HCT116 (cell line): ENCODE measurements around the gene PITPNC1. TPM values are rescaled to one million over a fixed set of nuclear protein-coding genes. Genes with fewer than 3 reads are reported as not detected.
"Not testable (repeated sequence)": the region's sequence is repeated elsewhere in the genome, so short reads cannot be mapped to it uniquely, and the experiment has no call there.

Experiments used
- ATAC-seq: fragments of 200-7000 bp; cut with Tn5 transposase; 2 replicates; pipeline ENCODE4 v1.9.1; 2020; ENCODE audit warnings: mild to moderate bottlenecking, moderate library complexity
- BruUV-seq: library from RNA; stranded (reverse); fragments of 400-500 nt; replicated peaks from 2 replicates; lab custom pipeline; 2021; lab: Mats Ljungman, UMichigan
- CTCF ChIA-PET: fragments of 300-600 bp; sonication (Branson Sonifier 250); formaldehyde crosslinking; loops from one replicate; lab custom pipeline; 2021; ENCODE audit warnings: antibody characterized with exemption; lab: Charles Lee
- POLR2A ChIA-PET: fragments of 300-600, 350-600 bp; sonication (Branson Sonifier 250); formaldehyde crosslinking; loops from one replicate; lab custom pipeline; 2021; ENCODE audit warnings: antibody characterized with exemption; lab: Charles Lee
- RAD21 ChIA-PET, 2 experiments: fragments of 300-600 bp; sonication (Branson Sonifier 250); formaldehyde crosslinking; loops; one replicate each; lab custom pipeline; 2023; ENCODE audit warnings: low total read pairs in 2 of 2; ENCODE audit not compliant: uncharacterized antibody in 2 of 2, unreplicated experiment in 2 of 2, low non-redundant PET in 1 of 2; lab: Charles Lee
- DNase-seq: peaks from one replicate; pipeline ENCODE4 v3.0.0-alpha.2; 2010; ENCODE audit warnings: low read depth, low spot score
- H2AFZ ChIP-seq: fragments of 200-600 bp; shearing (Covaris generic), sonication (generic); 2 replicates; pipeline ENCODE4 v1.6.1; 2017; ENCODE audit warnings: low read depth, mixed run types, mixed read lengths, antibody characterized with exemption, low read length; ENCODE audit not compliant: poor library complexity, severe bottlenecking
- H3K27ac ChIP-seq: 2 replicates; pipeline ENCODE4 v1.5.1; 2012; ENCODE audit warnings: low read depth, low read length
- H3K27me3 ChIP-seq: fragments of 200-600 bp; sonication (generic); 2 replicates; pipeline ENCODE4 v1.6.1; 2016; ENCODE audit warnings: mixed run types, low read length, mixed read lengths; ENCODE audit not compliant: insufficient read depth
- H3K36me3 ChIP-seq, 2 experiments: fragments of 200-500 bp in 1 of 2; fragments of 200-600 bp in 1 of 2; sonication (Bioruptor generic) in 1 of 2; sonication (generic) in 1 of 2; 2 replicates each; pipeline versions ENCODE4 v1.5.1 to v1.6.1; 2014 to 2016; ENCODE audit warnings: low read length in 2 of 2, inconsistent platforms in 1 of 2, mixed read lengths in 1 of 2, mixed run types in 1 of 2; ENCODE audit not compliant: insufficient read depth in 2 of 2, control insufficient read depth in 1 of 2
- H3K4me1 ChIP-seq, 2 experiments: fragments of 200-600 bp in 1 of 2; sonication (generic) in 1 of 2; 2 replicates each; pipeline versions ENCODE4 v1.5.1 to v1.6.1; 2012 to 2017; ENCODE audit warnings: low read length in 2 of 2, inconsistent platforms in 1 of 2, mild to moderate bottlenecking in 1 of 2, mixed read lengths in 1 of 2, mixed run types in 1 of 2, moderate library complexity in 1 of 2; ENCODE audit not compliant: insufficient read depth in 2 of 2, control insufficient read depth in 1 of 2
- H3K4me2 ChIP-seq: fragments of 200-600 bp; sonication (generic); 2 replicates; pipeline ENCODE4 v1.6.1; 2017; ENCODE audit warnings: mixed run types, low read length, mixed read lengths
- H3K4me3 ChIP-seq, 2 experiments: fragments of 200-600 bp in 1 of 2; sonication (generic) in 1 of 2; replicated peaks in 1 of 2; 2 replicates each; pipeline ENCODE4 v1.5.1; 2011 to 2016; ENCODE audit warnings: low read length in 2 of 2, control low read depth in 1 of 2, low read depth in 1 of 2, mild to moderate bottlenecking in 1 of 2, mixed read lengths in 1 of 2, mixed run types in 1 of 2
- H3K79me2 ChIP-seq: fragments of 200-600 bp; sonication (generic); 2 replicates; pipeline ENCODE4 v1.6.1; 2017; ENCODE audit warnings: mild to moderate bottlenecking, mixed run types, low read length, moderate library complexity, mixed read lengths; ENCODE audit not compliant: insufficient read depth
- H3K9ac ChIP-seq: fragments of 200-600 bp; sonication (generic); 2 replicates; pipeline ENCODE4 v1.6.1; 2016; ENCODE audit warnings: low read length, mixed read lengths
- H3K9me2 ChIP-seq: fragments of 200-600 bp; sonication (generic), shearing (Covaris generic); 2 replicates; pipeline ENCODE4 v1.6.1; 2017; ENCODE audit warnings: mixed run types, mild to moderate bottlenecking, moderate library complexity; ENCODE audit not compliant: insufficient read depth
- H3K9me3 ChIP-seq, 2 experiments: fragments of 200-500 bp in 1 of 2; fragments of 200-600 bp in 1 of 2; sonication (Bioruptor generic) in 1 of 2; sonication (generic) in 1 of 2; 2 replicates each; pipeline ENCODE4 v1.6.1; 2014 to 2017; ENCODE audit warnings: low read length in 2 of 2, mixed read lengths in 2 of 2, inconsistent platforms in 1 of 2, low read depth in 1 of 2, mild to moderate bottlenecking in 1 of 2, mixed run types in 1 of 2, moderate library complexity in 1 of 2; ENCODE audit not compliant: control insufficient read depth in 1 of 2, insufficient read depth in 1 of 2
- H4K20me1 ChIP-seq: fragments of 200-600 bp; sonication (generic), shearing (Covaris generic); 2 replicates; pipeline ENCODE4 v1.6.1; 2017; ENCODE audit warnings: mixed run types, mild to moderate bottlenecking, moderate library complexity; ENCODE audit not compliant: insufficient read depth
- CBX3 ChIP-seq: IDR thresholded peaks from 2 replicates; pipeline ENCODE4 v1.6.1; 2012; ENCODE audit warnings: low read depth
- EZH2 ChIP-seq: fragments of 200-600 bp; sonication (generic); IDR thresholded peaks from 2 replicates; pipeline ENCODE4 v1.6.1; 2017; ENCODE audit warnings: antibody characterized with exemption, mixed run types
- EZH2phosphoT487 ChIP-seq: fragments of 200-600 bp; IDR thresholded peaks from 2 replicates; pipeline ENCODE4 v1.6.1; 2018; ENCODE audit warnings: antibody characterized with exemption, borderline replicate concordance
- JUND ChIP-seq: IDR thresholded peaks from 2 replicates; pipeline ENCODE4 v1.6.1; 2012
- POLR2AphosphoS5 ChIP-seq: IDR thresholded peaks from 2 replicates; pipeline ENCODE4 v1.6.1; 2011; ENCODE audit warnings: mild to moderate bottlenecking, low read depth, low read length, moderate library complexity
- RAD21 ChIP-seq: IDR thresholded peaks from 2 replicates; pipeline ENCODE4 v1.6.1; 2012; ENCODE audit warnings: low read depth, mild to moderate bottlenecking
- SIN3A ChIP-seq: IDR thresholded peaks from 2 replicates; pipeline ENCODE4 v1.6.1; 2012; ENCODE audit warnings: low read depth
- SRF ChIP-seq: IDR thresholded peaks from 2 replicates; pipeline ENCODE4 v1.6.1; 2012; ENCODE audit warnings: low read depth
- TCF7L2 ChIP-seq: IDR thresholded peaks from 2 replicates; pipeline ENCODE4 v1.7.0; 2011; ENCODE audit warnings: borderline replicate concordance, inconsistent platforms; ENCODE audit not compliant: insufficient read depth, insufficient read length; ENCODE audit errors: extremely low read depth
- YY1 ChIP-seq: IDR thresholded peaks from 2 replicates; pipeline ENCODE4 v1.6.1; 2011; ENCODE audit warnings: low read length, low read depth, moderate library complexity, mild to moderate bottlenecking; ENCODE audit not compliant: insufficient replicate concordance; ENCODE audit errors: extremely low read depth
- ZFX ChIP-seq: fragments of 450-650 bp; IDR thresholded peaks from 2 replicates; pipeline ENCODE4 v1.6.1; 2017
- intact Hi-C: fragments of 100-400 bp; cut with micrococcal nuclease; formaldehyde crosslinking; loops from 2 replicates; pipeline ENCODE4 v1.10.0; 2022
- total RNA-seq: library from RNA; stranded (reverse); gene quantifications from one replicate; pipeline ENCODE4 v1.2.1, GENCODE V29; 2021; ENCODE audit not compliant: unreplicated experiment
- TF ChIP-seq, protein P1 (sequence below): IDR thresholded peaks from 2 replicates; pipeline ENCODE4 v1.6.1; 2012
- TF ChIP-seq, protein P2 (sequence below), 3 experiments: fragments of 200-600 bp in 1 of 3; sonication (generic) in 1 of 3; IDR thresholded peaks in 2 of 3; conservative IDR thresholded peaks in 1 of 3; 2 replicates each; pipeline ENCODE4 v1.5.1; 2012 to 2017; ENCODE audit warnings: low read depth in 2 of 3, low read length in 2 of 3, antibody characterized with exemption in 1 of 3, borderline replicate concordance in 1 of 3, control low read depth in 1 of 3, mild to moderate bottlenecking in 1 of 3, mixed read lengths in 1 of 3, mixed run types in 1 of 3, moderate library complexity in 1 of 3; ENCODE audit not compliant: insufficient read depth in 1 of 3
- TF ChIP-seq, protein P3 (sequence below): IDR thresholded peaks from 2 replicates; pipeline ENCODE4 v1.6.1; 2011; ENCODE audit warnings: mild to moderate bottlenecking, low read length, moderate library complexity; ENCODE audit not compliant: insufficient replicate concordance; ENCODE audit errors: extremely low read depth

The PITPNC1 gene
- total RNA-seq, 1 experiment from 2014 or later, result 41.9 TPM

DNA sequence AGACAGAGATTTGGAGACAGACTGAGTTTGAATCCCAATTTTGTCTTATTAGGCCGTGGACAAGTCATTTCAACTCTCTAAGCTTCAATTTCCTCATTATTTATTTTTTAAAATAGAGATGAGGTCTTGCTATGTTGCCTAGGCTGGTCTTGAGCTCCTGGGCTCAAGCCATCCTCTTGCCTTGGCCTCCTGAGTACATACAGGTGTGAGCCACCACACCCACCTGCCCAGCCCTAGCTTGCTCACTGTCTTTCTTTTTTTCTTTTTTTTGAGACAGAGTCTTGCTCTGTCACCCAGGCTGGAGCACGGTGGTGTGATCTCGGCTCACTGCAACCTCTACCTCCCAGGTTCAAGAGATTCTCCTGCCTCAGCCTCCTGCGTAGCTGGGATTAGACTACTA lies 45.2 kb downstream of the PITPNC1 start:
- H4K20me1 ChIP-seq, H2AFZ ChIP-seq, H3K27me3 ChIP-seq, DNase-seq, H3K36me3 ChIP-seq, H3K9me2 ChIP-seq, H3K9me3 ChIP-seq: not testable (repeated sequence)
- RAD21 ChIA-PET, result interaction anchor here (0.6 to 2.2 kb wide), 4 partner anchors 19 to 183 kb away, joined by 3 to 9 read pairs (median 6); no protein-coding TSS in a partner anchor
- H3K27ac ChIP-seq, result peak overlapping the region; percentile 95
- H3K4me2 ChIP-seq, result peak overlapping the region; percentile 73
- H3K4me1 ChIP-seq, result peaks cover 72 to 89% of the 10 kb centered on the region in 2 experiments
- H3K9ac ChIP-seq, result peak overlapping the region; percentile 52
- peaks cover 30% of the 10 kb centered on the region; the same call in 1 of the 2 replicates for H3K79me2 ChIP-seq
- POLR2A ChIA-PET, result interaction anchor here (0.7 to 3.0 kb wide), 11 partner anchors 9 to 81 kb away, joined by 3 to 32 read pairs (median 5); no protein-coding TSS in a partner anchor
- peak overlapping the region; percentile 0 to 7 for H3K4me3 ChIP-seq
- intact Hi-C loops, result loop anchor here (2.0 to 5.0 kb wide), 2 partner anchors 31 to 45 kb away; partner anchors contain the start of gene PITPNC1
- peak; percentile 49 for ATAC-seq
- TSS peak; percentile 90 for BruUV-seq
- TF ChIP-seq POLR2AphosphoS5, result peak; percentile 63; the same call in 1 of the 2 replicates
- CTCF ChIA-PET, result interaction anchor here (1.0 to 2.0 kb wide), 5 partner anchors 11 to 53 kb away, joined by 3 to 9 read pairs (median 5); no protein-coding TSS in a partner anchor

DNA sequence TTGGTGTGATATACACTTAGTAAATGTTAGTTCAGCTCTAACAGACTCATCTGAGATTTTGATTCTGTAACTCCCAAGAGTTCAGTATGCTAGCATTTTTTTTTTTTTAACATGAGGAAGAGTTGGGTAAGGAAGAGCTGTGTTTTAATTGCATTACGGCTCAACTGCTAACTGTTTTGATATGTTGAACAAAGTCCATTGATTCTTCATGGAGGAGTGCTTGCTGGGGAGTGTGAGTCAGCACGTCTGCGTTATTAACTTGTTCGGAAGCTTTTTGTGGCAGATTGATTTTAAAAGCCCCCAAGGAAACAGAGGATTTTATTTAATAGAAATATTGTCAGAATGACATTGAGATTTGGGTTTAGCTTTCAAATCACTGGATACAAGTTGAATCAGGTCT lies 45.8 kb downstream of the PITPNC1 start:
- Histone ChIP-seq H4K20me1 (no peaks in the 10 kb centered on the region), H3K4me2 (peak overlapping the region; percentile 73), H3K27me3 (no peaks in the 10 kb centered on the region), H3K79me2 (peaks cover 25% of the 10 kb centered on the region; the same call in 1 of the 2 replicates), H2AFZ (no peak overlapping the region), H3K36me3 (no peaks in the 10 kb centered on the region), H3K9ac (peak overlapping the region; percentile 52), H3K9me2 (no peaks in the 10 kb centered on the region), H3K4me1 (peaks cover 67 to 89% of the 10 kb centered on the region in 2 experiments), H3K27ac (peak overlapping the region; percentile 95), H3K4me3 (peak overlapping the region; percentile 7 to 14), H3K9me3 (no peaks in the 10 kb centered on the region)
- BruUV-seq, result no TSS peak
- peak; percentile 52 for DNase-seq
- no peak for ATAC-seq
- intact Hi-C loops, result loop anchor here (2.0 to 5.0 kb wide), 2 partner anchors 32 to 46 kb away; partner anchors contain the start of gene PITPNC1
- ChIA-PET POLR2A (interaction anchor here (1.0 to 3.0 kb wide), 10 partner anchors 9 to 80 kb away, joined by 3 to 32 read pairs (median 6); no protein-coding TSS in a partner anchor), RAD21 (interaction anchor here (0.6 to 2.2 kb wide), 4 partner anchors 18 to 182 kb away, joined by 3 to 9 read pairs (median 3); no protein-coding TSS in a partner anchor), CTCF (interaction anchor here (1.4 to 2.0 kb wide), 4 partner anchors 10 to 52 kb away, joined by 3 to 9 read pairs (median 6); no protein-coding TSS in a partner anchor)
- peak; percentile 74 for TF ChIP-seq JUND
- peak; percentile 16; the same call in 1 of the 2 replicates for TF ChIP-seq RAD21
- TF ChIP-seq, protein P1, sequence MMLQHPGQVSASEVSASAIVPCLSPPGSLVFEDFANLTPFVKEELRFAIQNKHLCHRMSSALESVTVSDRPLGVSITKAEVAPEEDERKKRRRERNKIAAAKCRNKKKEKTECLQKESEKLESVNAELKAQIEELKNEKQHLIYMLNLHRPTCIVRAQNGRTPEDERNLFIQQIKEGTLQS, result no peak
- TF ChIP-seq SRF, result no peak
- TF ChIP-seq CBX3, result 0 out of 2 replicates have a peak, but pooled peaks have one; percentile 18
- no peak for TF ChIP-seq ZFX
- TF ChIP-seq EZH2phosphoT487, result no peak
- TF ChIP-seq, protein P2, sequence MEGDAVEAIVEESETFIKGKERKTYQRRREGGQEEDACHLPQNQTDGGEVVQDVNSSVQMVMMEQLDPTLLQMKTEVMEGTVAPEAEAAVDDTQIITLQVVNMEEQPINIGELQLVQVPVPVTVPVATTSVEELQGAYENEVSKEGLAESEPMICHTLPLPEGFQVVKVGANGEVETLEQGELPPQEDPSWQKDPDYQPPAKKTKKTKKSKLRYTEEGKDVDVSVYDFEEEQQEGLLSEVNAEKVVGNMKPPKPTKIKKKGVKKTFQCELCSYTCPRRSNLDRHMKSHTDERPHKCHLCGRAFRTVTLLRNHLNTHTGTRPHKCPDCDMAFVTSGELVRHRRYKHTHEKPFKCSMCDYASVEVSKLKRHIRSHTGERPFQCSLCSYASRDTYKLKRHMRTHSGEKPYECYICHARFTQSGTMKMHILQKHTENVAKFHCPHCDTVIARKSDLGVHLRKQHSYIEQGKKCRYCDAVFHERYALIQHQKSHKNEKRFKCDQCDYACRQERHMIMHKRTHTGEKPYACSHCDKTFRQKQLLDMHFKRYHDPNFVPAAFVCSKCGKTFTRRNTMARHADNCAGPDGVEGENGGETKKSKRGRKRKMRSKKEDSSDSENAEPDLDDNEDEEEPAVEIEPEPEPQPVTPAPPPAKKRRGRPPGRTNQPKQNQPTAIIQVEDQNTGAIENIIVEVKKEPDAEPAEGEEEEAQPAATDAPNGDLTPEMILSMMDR (IDR thresholded peaks at IDR 0.05 in 2 of 3, conservative IDR thresholded peaks at IDR 0.05 in 1 of 3; ENCODE audit: borderline replicate concordance in 1 of 3, insufficient read depth in 1 of 3, low read depth in 2 of 3, low read length in 2 of 3), result no peak
- peak; percentile 47 for TF ChIP-seq TCF7L2
- TF ChIP-seq, protein P3, sequence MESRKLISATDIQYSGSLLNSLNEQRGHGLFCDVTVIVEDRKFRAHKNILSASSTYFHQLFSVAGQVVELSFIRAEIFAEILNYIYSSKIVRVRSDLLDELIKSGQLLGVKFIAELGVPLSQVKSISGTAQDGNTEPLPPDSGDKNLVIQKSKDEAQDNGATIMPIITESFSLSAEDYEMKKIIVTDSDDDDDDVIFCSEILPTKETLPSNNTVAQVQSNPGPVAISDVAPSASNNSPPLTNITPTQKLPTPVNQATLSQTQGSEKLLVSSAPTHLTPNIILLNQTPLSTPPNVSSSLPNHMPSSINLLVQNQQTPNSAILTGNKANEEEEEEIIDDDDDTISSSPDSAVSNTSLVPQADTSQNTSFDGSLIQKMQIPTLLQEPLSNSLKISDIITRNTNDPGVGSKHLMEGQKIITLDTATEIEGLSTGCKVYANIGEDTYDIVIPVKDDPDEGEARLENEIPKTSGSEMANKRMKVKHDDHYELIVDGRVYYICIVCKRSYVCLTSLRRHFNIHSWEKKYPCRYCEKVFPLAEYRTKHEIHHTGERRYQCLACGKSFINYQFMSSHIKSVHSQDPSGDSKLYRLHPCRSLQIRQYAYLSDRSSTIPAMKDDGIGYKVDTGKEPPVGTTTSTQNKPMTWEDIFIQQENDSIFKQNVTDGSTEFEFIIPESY, result no peak
- no peak for TF ChIP-seq EZH2
- TF ChIP-seq YY1, result peak; percentile 19
- TF ChIP-seq POLR2AphosphoS5, result no peak
- TF ChIP-seq SIN3A, result no peak
